ENCODE data around the gene EEF2K. TPM values are rescaled to one million over a fixed set of nuclear protein-coding genes. Genes with fewer than 3 reads are reported as not detected.

The EEF2K gene
- total RNA-seq, 1 experiment from 2014 or later = 15.9 TPM

- Mint-ChIP-seq H3K27ac (ENCODE audit: low read depth, unreplicated experiment) (no peak overlapping the region), H3K36me3 (ENCODE audit: insufficient read depth, unreplicated experiment) (peaks cover 36% of the 10 kb centered on the region), H3K4me1 (ENCODE audit: insufficient read depth, unreplicated experiment) (peaks cover 24% of the 10 kb centered on the region), H3K4me3 (ENCODE audit: unreplicated experiment) (no peak overlapping the region), H3K27me3 (ENCODE audit: insufficient read depth, unreplicated experiment) (no peaks in the 10 kb centered on the region), H3K9me3 (ENCODE audit: unreplicated experiment) (no peaks in the 10 kb centered on the region)
- intact Hi-C loops (cut with micrococcal nuclease) = no loop called here
- no TSS peak for BruUV-seq (replicated peaks)
- POLR2A ChIA-PET = interaction anchor here (0.6 to 10.0 kb wide), 4 partner anchors 9 to 257 kb away, joined by 3 to 104 read pairs (median 6); partner anchors contain the start of genes POLR3E and UQCRC2
- no peak for DNase-seq (ENCODE audit: unreplicated experiment)
- no peak for TF ChIP-seq CTCF (IDR thresholded peaks at IDR 0.05; ENCODE audit: unreplicated experiment)
- CTCF ChIA-PET = interaction anchor here (0.6 to 1.4 kb wide), 4 partner anchors 10 to 932 kb away, joined by 3 to 5 read pairs (median 4); no protein-coding TSS in a partner anchor
Observed at GRCh38 chr16:22210285-22210684, 4.2 kb downstream of the EEF2K start.

GRCh38 chr16:22210854-22211253 is 4.8 kb downstream of the EEF2K start:
- Mint-ChIP-seq H3K4me1 (ENCODE audit: insufficient read depth, unreplicated experiment) (peaks cover 25% of the 10 kb centered on the region), H3K36me3 (ENCODE audit: insufficient read depth, unreplicated experiment) (peaks cover 36% of the 10 kb centered on the region), H3K27ac (ENCODE audit: low read depth, unreplicated experiment) (no peak overlapping the region), H3K9me3 (ENCODE audit: unreplicated experiment) (no peaks in the 10 kb centered on the region), H3K4me3 (ENCODE audit: unreplicated experiment) (no peak overlapping the region), H3K27me3 (ENCODE audit: insufficient read depth, unreplicated experiment) (no peaks in the 10 kb centered on the region)
- ChIA-PET POLR2A (interaction anchor here (0.9 to 10.0 kb wide), 4 partner anchors 11 to 258 kb away, joined by 3 to 104 read pairs (median 4); partner anchors contain the start of genes POLR3E and UQCRC2), CTCF (interaction anchor here (0.6 to 1.4 kb wide), 3 partner anchors 19 to 932 kb away, joined by 3 to 5 read pairs (median 5); no protein-coding TSS in a partner anchor)
- DNase-seq (ENCODE audit: unreplicated experiment) = no peak
- intact Hi-C loops (cut with micrococcal nuclease) = no loop called here
- no TSS peak for BruUV-seq (replicated peaks)
- no peak for TF ChIP-seq CTCF (IDR thresholded peaks at IDR 0.05; ENCODE audit: unreplicated experiment)

- Mint-ChIP-seq H3K9me3 (ENCODE audit: unreplicated experiment) (no peaks in the 10 kb centered on the region), H3K36me3 (ENCODE audit: insufficient read depth, unreplicated experiment) (peaks cover 36% of the 10 kb centered on the region), H3K4me1 (ENCODE audit: insufficient read depth, unreplicated experiment) (peaks cover 22% of the 10 kb centered on the region), H3K27ac (ENCODE audit: low read depth, unreplicated experiment) (no peak overlapping the region), H3K4me3 (ENCODE audit: unreplicated experiment) (no peak overlapping the region), H3K27me3 (ENCODE audit: insufficient read depth, unreplicated experiment) (no peaks in the 10 kb centered on the region)
- DNase-seq (ENCODE audit: unreplicated experiment) = no peak
- intact Hi-C loops (cut with micrococcal nuclease) = no loop called here
- POLR2A ChIA-PET = interaction anchor here (0.8 kb wide), 1 partner anchor 30 kb away, joined by 3 read pairs; no protein-coding TSS in a partner anchor
- no peak for TF ChIP-seq CTCF (IDR thresholded peaks at IDR 0.05; ENCODE audit: unreplicated experiment)
- CTCF ChIA-PET = interaction anchor here (0.6 to 1.6 kb wide), 2 partner anchors 14 to 18 kb away, joined by 3 to 5 read pairs; no protein-coding TSS in a partner anchor
- BruUV-seq (replicated peaks) = no TSS peak
Observed at GRCh38 chr16:22213236-22213635, 7.2 kb downstream of the EEF2K start.

GRCh38 chr16:22213801-22214200 is 7.7 kb downstream of the EEF2K start:
- Mint-ChIP-seq H3K4me3 (ENCODE audit: unreplicated experiment) (no peak overlapping the region), H3K27ac (ENCODE audit: low read depth, unreplicated experiment) (no peak overlapping the region), H3K4me1 (ENCODE audit: insufficient read depth, unreplicated experiment) (peaks cover 22% of the 10 kb centered on the region), H3K27me3 (ENCODE audit: insufficient read depth, unreplicated experiment) (no peaks in the 10 kb centered on the region), H3K9me3 (ENCODE audit: unreplicated experiment) (no peaks in the 10 kb centered on the region), H3K36me3 (ENCODE audit: insufficient read depth, unreplicated experiment) (peaks cover 36% of the 10 kb centered on the region)
- no TSS peak for BruUV-seq (replicated peaks)
- ChIA-PET POLR2A (interaction anchor here (0.8 kb wide), 1 partner anchor 29 kb away, joined by 3 read pairs; no protein-coding TSS in a partner anchor), CTCF (interaction anchor here (0.6 to 1.6 kb wide), 2 partner anchors 15 to 19 kb away, joined by 3 to 5 read pairs; no protein-coding TSS in a partner anchor)
- TF ChIP-seq CTCF (IDR thresholded peaks at IDR 0.05; ENCODE audit: unreplicated experiment) = no peak
- intact Hi-C loops (cut with micrococcal nuclease) = no loop called here
- no peak for DNase-seq (ENCODE audit: unreplicated experiment)

Measured in MCF 10A (cell line).